PC-3 (cell line): ENCODE measurements around the gene CYP4F3.

Experiments
- EZH2phosphoT487 ChIP-seq: fragments of 300-600 bp; sonication (generic); IDR thresholded peaks from 2 replicates; pipeline ENCODE4 v1.6.1; 2018; ENCODE audit warnings: mild to moderate bottlenecking, antibody characterized with exemption, low read length, borderline replicate concordance
- TF ChIP-seq, protein P1 (sequence below): fragments of 300-600 bp; sonication (generic); conservative IDR thresholded peaks from 2 replicates; pipeline ENCODE4 v1.5.1; 2017; ENCODE audit warnings: antibody characterized with exemption, low read depth, mild to moderate bottlenecking, low read length

DNA sequence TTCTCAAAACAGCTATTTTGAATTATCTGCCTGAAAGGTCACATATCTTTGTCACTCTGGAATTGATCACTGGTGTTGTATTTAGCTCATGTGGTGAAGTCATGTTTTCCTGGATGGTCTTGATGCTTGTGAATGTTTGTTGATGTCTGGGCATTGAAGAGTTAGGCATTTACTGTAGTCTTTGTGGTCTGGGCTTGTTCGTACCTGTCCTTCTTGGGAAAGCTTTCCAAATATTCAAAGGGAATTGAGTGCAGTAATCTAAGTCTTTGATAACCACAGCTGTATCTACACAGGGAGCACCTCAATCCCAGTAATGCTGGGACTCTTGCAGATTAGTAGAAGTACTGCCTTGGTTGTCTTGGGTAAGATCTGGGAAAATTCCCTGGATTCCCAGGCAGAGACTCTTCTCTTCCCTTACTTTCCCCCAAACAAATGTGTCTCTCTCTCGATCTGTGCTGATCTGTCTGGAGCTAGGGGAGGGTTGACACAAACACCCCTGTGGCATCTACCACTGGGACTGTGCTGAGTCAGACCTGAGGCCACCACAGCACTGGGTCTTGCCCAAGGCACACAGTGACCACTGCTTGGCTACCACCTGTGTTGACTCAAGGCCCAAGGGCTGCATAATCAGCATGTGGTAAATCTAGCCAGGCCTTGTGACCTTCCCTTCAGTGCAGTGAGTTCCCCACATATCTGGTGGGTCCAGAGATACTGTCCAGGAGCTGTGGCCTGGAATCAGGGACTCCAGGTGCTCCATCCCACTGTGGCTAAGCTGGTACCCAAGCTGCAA, 5.5 kb upstream of the CYP4F3 start:
- TF ChIP-seq, protein P1, sequence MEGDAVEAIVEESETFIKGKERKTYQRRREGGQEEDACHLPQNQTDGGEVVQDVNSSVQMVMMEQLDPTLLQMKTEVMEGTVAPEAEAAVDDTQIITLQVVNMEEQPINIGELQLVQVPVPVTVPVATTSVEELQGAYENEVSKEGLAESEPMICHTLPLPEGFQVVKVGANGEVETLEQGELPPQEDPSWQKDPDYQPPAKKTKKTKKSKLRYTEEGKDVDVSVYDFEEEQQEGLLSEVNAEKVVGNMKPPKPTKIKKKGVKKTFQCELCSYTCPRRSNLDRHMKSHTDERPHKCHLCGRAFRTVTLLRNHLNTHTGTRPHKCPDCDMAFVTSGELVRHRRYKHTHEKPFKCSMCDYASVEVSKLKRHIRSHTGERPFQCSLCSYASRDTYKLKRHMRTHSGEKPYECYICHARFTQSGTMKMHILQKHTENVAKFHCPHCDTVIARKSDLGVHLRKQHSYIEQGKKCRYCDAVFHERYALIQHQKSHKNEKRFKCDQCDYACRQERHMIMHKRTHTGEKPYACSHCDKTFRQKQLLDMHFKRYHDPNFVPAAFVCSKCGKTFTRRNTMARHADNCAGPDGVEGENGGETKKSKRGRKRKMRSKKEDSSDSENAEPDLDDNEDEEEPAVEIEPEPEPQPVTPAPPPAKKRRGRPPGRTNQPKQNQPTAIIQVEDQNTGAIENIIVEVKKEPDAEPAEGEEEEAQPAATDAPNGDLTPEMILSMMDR = no peak
- TF ChIP-seq EZH2phosphoT487 = no peak
